HG03196 (cell line): ENCODE measurements around the gene GMPPA.

Experiments used
- ATAC-seq: cut with Tn5 transposase; IDR thresholded peaks from one replicate; pipeline ENCODE4 v1.9.1; 2021; ENCODE audit not compliant: unreplicated experiment

Gene GMPPA

GRCh38 chr2:219467736-219468075 is 31.0 kb upstream of the GMPPA start:
- no peak for ATAC-seq

- ATAC-seq, result no peak
These were observed 30.1 kb upstream of the GMPPA start for GRCh38 chr2:219468410-219469185.

- ATAC-seq, result no peak
These were observed 29.4 kb upstream of the GMPPA start for GRCh38 chr2:219469186-219469724.

- ATAC-seq, result no peak
These were observed 28.3 kb upstream of the GMPPA start for GRCh38 chr2:219470429-219470828.

GRCh38 chr2:219471476-219472371 is 27.0 kb upstream of the GMPPA start:
- no peak for ATAC-seq

GRCh38 chr2:219472629-219473187 is 26.0 kb upstream of the GMPPA start:
- no peak for ATAC-seq

GRCh38 chr2:219473511-219473910 is 25.2 kb upstream of the GMPPA start:
- ATAC-seq, result no peak

- ATAC-seq, result no peak
These were observed 24.2 kb upstream of the GMPPA start for GRCh38 chr2:219474285-219475060.

- no peak for ATAC-seq
These were observed 23.4 kb upstream of the GMPPA start for GRCh38 chr2:219475278-219475677.

- peak; percentile 48 for ATAC-seq
These were observed 22.7 kb upstream of the GMPPA start for GRCh38 chr2:219475697-219476651.

GRCh38 chr2:219476652-219477151 is 22.0 kb upstream of the GMPPA start:
- ATAC-seq, result no peak

- ATAC-seq, result no peak
These were observed 21.5 kb upstream of the GMPPA start for GRCh38 chr2:219477179-219477578.

- ATAC-seq, result no peak
These were observed 20.9 kb upstream of the GMPPA start for GRCh38 chr2:219477815-219478214.

GRCh38 chr2:219478916-219479315 is 19.8 kb upstream of the GMPPA start:
- ATAC-seq, result no peak

- ATAC-seq, result no peak
These were observed 18.7 kb upstream of the GMPPA start for GRCh38 chr2:219480004-219480403.

- ATAC-seq, result no peak
These were observed 15.9 kb upstream of the GMPPA start for GRCh38 chr2:219482674-219483405.

GRCh38 chr2:219483451-219484342 is 15.0 kb upstream of the GMPPA start:
- ATAC-seq, result no peak
